Measurements from ENCODE around the gene TSPAN18. TPM values are rescaled to one million over a fixed set of nuclear protein-coding genes. Genes with fewer than 3 reads are reported as not detected.

The TSPAN18 gene
- total and polyA plus RNA-seq, 2 experiments from 2014 or later, result 6.0 to 10.6 TPM

DNA sequence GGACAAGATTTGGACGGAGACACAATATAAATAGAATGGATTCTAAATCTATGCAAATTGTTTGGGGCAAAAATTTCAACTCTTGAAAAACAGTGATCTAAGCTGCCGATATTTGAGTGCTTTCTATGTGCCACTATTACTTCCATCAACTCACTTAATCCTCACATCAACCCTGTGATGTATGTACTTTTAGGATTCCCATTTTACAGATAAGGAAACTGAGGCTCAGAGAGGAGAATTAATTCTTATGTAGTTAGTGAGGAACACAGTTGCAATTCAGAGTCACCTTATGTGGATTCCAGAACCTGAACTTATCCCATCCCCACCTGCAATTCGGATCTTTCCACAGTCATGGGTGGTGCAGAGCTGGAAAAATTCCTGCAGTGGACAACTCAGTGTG, 60.3 kb downstream of the TSPAN18 start:
- Mint-ChIP-seq H3K27me3 (ENCODE audit: insufficient read depth, low read depth, poor library complexity) (peaks cover 16% of the 10 kb centered on the region), H3K4me1 (peaks cover 55% of the 10 kb centered on the region), H3K27ac (no peak overlapping the region), H3K9me3 (no peaks in the 10 kb centered on the region), H3K4me3 (no peak overlapping the region), H3K36me3 (ENCODE audit: low read depth) (no peaks in the 10 kb centered on the region)
- no peak for TF ChIP-seq NANOG (IDR thresholded peaks at IDR 0.05; ENCODE audit: borderline replicate concordance)
- TF ChIP-seq STAT1 (IDR thresholded peaks at IDR 0.05; ENCODE audit: unreplicated experiment), result no peak
- TF ChIP-seq, protein P1, sequence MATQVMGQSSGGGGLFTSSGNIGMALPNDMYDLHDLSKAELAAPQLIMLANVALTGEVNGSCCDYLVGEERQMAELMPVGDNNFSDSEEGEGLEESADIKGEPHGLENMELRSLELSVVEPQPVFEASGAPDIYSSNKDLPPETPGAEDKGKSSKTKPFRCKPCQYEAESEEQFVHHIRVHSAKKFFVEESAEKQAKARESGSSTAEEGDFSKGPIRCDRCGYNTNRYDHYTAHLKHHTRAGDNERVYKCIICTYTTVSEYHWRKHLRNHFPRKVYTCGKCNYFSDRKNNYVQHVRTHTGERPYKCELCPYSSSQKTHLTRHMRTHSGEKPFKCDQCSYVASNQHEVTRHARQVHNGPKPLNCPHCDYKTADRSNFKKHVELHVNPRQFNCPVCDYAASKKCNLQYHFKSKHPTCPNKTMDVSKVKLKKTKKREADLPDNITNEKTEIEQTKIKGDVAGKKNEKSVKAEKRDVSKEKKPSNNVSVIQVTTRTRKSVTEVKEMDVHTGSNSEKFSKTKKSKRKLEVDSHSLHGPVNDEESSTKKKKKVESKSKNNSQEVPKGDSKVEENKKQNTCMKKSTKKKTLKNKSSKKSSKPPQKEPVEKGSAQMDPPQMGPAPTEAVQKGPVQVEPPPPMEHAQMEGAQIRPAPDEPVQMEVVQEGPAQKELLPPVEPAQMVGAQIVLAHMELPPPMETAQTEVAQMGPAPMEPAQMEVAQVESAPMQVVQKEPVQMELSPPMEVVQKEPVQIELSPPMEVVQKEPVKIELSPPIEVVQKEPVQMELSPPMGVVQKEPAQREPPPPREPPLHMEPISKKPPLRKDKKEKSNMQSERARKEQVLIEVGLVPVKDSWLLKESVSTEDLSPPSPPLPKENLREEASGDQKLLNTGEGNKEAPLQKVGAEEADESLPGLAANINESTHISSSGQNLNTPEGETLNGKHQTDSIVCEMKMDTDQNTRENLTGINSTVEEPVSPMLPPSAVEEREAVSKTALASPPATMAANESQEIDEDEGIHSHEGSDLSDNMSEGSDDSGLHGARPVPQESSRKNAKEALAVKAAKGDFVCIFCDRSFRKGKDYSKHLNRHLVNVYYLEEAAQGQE (IDR thresholded peaks at IDR 0.05; ENCODE audit: unreplicated experiment), result no peak
- no peak for TF ChIP-seq EZH2phosphoT487 (IDR thresholded peaks at IDR 0.05; ENCODE audit: unreplicated experiment)
- no peak for TF ChIP-seq ZNF331 (CRISPR knock-in tag; IDR thresholded peaks at IDR 0.05; ENCODE audit: low read depth)
- no peak for TF ChIP-seq ZNF114 (CRISPR knock-in tag; IDR thresholded peaks at IDR 0.05)
- TF ChIP-seq, protein P2, sequence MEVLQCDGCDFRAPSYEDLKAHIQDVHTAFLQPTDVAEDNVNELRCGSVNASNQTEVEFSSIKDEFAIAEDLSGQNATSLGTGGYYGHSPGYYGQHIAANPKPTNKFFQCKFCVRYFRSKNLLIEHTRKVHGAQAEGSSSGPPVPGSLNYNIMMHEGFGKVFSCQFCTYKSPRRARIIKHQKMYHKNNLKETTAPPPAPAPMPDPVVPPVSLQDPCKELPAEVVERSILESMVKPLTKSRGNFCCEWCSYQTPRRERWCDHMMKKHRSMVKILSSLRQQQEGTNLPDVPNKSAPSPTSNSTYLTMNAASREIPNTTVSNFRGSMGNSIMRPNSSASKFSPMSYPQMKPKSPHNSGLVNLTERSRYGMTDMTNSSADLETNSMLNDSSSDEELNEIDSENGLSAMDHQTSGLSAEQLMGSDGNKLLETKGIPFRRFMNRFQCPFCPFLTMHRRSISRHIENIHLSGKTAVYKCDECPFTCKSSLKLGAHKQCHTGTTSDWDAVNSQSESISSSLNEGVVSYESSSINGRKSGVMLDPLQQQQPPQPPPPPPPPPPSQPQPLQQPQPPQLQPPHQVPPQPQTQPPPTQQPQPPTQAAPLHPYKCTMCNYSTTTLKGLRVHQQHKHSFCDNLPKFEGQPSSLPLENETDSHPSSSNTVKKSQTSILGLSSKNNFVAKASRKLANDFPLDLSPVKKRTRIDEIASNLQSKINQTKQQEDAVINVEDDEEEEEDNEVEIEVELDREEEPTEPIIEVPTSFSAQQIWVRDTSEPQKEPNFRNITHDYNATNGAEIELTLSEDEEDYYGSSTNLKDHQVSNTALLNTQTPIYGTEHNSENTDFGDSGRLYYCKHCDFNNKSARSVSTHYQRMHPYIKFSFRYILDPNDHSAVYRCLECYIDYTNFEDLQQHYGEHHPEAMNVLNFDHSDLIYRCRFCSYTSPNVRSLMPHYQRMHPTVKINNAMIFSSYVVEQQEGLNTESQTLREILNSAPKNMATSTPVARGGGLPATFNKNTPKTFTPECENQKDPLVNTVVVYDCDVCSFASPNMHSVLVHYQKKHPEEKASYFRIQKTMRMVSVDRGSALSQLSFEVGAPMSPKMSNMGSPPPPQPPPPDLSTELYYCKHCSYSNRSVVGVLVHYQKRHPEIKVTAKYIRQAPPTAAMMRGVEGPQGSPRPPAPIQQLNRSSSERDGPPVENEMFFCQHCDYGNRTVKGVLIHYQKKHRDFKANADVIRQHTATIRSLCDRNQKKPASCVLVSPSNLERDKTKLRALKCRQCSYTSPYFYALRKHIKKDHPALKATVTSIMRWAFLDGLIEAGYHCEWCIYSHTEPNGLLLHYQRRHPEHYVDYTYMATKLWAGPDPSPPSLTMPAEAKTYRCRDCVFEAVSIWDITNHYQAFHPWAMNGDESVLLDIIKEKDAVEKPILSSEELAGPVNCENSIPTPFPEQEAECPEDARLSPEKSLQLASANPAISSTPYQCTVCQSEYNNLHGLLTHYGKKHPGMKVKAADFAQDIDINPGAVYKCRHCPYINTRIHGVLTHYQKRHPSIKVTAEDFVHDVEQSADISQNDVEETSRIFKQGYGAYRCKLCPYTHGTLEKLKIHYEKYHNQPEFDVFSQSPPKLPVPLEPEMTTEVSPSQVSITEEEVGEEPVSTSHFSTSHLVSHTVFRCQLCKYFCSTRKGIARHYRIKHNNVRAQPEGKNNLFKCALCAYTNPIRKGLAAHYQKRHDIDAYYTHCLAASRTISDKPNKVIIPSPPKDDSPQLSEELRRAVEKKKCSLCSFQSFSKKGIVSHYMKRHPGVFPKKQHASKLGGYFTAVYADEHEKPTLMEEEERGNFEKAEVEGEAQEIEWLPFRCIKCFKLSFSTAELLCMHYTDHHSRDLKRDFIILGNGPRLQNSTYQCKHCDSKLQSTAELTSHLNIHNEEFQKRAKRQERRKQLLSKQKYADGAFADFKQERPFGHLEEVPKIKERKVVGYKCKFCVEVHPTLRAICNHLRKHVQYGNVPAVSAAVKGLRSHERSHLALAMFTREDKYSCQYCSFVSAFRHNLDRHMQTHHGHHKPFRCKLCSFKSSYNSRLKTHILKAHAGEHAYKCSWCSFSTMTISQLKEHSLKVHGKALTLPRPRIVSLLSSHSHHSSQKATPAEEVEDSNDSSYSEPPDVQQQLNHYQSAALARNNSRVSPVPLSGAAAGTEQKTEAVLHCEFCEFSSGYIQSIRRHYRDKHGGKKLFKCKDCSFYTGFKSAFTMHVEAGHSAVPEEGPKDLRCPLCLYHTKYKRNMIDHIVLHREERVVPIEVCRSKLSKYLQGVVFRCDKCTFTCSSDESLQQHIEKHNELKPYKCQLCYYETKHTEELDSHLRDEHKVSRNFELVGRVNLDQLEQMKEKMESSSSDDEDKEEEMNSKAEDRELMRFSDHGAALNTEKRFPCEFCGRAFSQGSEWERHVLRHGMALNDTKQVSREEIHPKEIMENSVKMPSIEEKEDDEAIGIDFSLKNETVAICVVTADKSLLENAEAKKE (CRISPR knock-in tag; IDR thresholded peaks at IDR 0.05), result no peak
- TF ChIP-seq JUNB (IDR thresholded peaks at IDR 0.05; ENCODE audit: unreplicated experiment), result no peak
- TF ChIP-seq EZH2 (IDR thresholded peaks at IDR 0.05; ENCODE audit: low read depth, unreplicated experiment), result no peak
- TF ChIP-seq, protein P3, sequence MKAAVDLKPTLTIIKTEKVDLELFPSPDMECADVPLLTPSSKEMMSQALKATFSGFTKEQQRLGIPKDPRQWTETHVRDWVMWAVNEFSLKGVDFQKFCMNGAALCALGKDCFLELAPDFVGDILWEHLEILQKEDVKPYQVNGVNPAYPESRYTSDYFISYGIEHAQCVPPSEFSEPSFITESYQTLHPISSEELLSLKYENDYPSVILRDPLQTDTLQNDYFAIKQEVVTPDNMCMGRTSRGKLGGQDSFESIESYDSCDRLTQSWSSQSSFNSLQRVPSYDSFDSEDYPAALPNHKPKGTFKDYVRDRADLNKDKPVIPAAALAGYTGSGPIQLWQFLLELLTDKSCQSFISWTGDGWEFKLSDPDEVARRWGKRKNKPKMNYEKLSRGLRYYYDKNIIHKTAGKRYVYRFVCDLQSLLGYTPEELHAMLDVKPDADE (IDR thresholded peaks at IDR 0.05), result no peak
- TF ChIP-seq, protein P4, sequence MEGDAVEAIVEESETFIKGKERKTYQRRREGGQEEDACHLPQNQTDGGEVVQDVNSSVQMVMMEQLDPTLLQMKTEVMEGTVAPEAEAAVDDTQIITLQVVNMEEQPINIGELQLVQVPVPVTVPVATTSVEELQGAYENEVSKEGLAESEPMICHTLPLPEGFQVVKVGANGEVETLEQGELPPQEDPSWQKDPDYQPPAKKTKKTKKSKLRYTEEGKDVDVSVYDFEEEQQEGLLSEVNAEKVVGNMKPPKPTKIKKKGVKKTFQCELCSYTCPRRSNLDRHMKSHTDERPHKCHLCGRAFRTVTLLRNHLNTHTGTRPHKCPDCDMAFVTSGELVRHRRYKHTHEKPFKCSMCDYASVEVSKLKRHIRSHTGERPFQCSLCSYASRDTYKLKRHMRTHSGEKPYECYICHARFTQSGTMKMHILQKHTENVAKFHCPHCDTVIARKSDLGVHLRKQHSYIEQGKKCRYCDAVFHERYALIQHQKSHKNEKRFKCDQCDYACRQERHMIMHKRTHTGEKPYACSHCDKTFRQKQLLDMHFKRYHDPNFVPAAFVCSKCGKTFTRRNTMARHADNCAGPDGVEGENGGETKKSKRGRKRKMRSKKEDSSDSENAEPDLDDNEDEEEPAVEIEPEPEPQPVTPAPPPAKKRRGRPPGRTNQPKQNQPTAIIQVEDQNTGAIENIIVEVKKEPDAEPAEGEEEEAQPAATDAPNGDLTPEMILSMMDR (conservative IDR thresholded peaks at IDR 0.05; ENCODE audit: low read depth in 2 of 2), result no peak
- TF ChIP-seq POLR2AphosphoS5 (IDR thresholded peaks at IDR 0.05; ENCODE audit: low read depth), result no peak
- no peak for TF ChIP-seq CREB1 (CRISPR knock-in tag; IDR thresholded peaks at IDR 0.05; ENCODE audit: low read depth)
- no peaks in the 10 kb centered on the region for H4K20me1 ChIP-seq (replicated peaks; ENCODE audit: insufficient read depth)
- H2AFZ ChIP-seq, result no peak overlapping the region
- H3K4me3 ChIP-seq, result no peak overlapping the region
- no peak overlapping the region for H3K4me2 ChIP-seq
- no peaks in the 10 kb centered on the region for H3K27me3 ChIP-seq (ENCODE audit: insufficient read depth)
- no peak overlapping the region for H3K27ac ChIP-seq (ENCODE audit: low read depth)
- H3K4me1 ChIP-seq (ENCODE audit: insufficient read depth), result peaks cover 31% of the 10 kb centered on the region
- H3K36me3 ChIP-seq (ENCODE audit: insufficient read depth), result no peaks in the 10 kb centered on the region
- ATAC-seq (no peak), DNase-seq (ENCODE audit: low spot score) (no peak)
- peaks cover 16% of the 10 kb centered on the region; the same call in 1 of the 2 replicates for H3F3A ChIP-seq (replicated peaks; ENCODE audit: low read depth)
- no peaks in the 10 kb centered on the region for H3K79me2 ChIP-seq (replicated peaks; ENCODE audit: insufficient read depth)
- no peaks in the 10 kb centered on the region for H3K9me2 ChIP-seq (ENCODE audit: insufficient read depth)

All from GM23338 (cell line).